DMS53 treated with DMSO at 0.1 percent for 48 hours (cell line): ENCODE results near the gene EFEMP2.
A peak's percentile ranks its signal among the peaks of the same experiment; 100 is the strongest.
"Not testable (repeated sequence)": the region's sequence is repeated elsewhere in the genome, so short reads cannot be mapped to it uniquely, and the experiment has no call there.

Source experiments
- DNase-seq: peaks from one replicate; lab custom pipeline; 2025; ENCODE audit not compliant: unreplicated experiment; lab: John Stamatoyannopoulos, UW

EFEMP2 gene

DNA sequence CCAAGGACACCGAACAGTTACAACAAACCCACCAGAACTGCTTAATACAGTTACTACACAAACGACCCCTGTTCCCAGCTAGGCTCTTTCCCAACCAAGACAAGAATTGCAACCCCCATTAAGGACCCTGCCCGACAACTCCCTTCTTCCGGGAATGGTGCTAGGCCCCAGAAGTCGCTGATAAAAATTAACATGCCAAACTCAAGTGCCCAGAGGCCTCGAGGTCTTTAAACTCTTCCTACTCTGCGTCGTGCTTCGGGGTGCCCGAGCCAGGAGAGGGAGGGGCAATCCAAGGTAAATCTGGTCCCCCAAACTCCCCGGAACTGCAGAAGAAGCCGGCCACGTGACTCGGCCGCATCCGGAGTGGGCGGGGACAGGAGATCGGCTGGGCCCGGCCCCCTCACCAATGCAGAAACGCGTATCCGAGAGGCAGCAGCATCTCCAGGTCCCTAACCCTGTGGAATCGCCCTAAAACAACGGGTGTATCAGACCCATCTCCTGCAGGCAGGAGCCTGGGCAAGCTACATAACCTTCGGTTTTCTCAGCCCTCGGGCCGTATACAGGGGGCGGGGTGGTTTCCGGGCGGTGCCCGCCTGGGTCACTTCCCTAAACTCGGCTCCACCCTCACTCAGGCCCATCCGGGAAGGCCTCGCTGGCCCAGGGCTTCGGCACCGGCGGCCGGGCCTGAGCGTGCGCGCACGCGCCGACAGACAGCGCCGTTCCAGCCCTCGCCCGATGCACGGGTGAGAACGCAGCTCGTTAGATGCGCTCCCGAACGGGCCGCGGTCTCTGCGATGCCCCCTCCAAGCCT, 15.7 kb downstream of the EFEMP2 start:
- peak; percentile 37 for DNase-seq

DNA sequence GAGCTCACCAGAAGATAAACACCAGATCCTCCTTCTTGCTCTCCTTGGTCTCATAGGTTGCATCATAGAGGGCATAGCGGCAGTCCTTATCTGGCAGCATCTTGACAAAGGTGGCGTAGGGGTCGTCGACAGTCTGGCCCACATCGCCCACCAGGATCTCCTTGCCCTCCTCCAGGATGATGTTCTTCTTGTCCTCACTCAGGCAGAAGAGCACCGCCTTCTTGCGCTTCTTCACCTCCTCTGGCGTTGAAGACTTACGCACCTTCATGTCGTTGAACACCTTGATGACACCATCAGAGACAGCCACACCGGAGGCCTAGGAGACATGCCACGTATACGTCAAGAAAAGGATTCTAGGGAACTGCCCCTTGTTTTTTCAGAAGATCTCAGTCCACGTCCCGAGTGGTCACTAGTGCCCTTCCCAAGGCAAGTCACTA, 16.7 kb downstream of the EFEMP2 start:
- no peak for DNase-seq

GRCh38 chr11:65854852-65855837, 17.5 kb downstream of the EFEMP2 start:
- DNase-seq, result no peak

DNA sequence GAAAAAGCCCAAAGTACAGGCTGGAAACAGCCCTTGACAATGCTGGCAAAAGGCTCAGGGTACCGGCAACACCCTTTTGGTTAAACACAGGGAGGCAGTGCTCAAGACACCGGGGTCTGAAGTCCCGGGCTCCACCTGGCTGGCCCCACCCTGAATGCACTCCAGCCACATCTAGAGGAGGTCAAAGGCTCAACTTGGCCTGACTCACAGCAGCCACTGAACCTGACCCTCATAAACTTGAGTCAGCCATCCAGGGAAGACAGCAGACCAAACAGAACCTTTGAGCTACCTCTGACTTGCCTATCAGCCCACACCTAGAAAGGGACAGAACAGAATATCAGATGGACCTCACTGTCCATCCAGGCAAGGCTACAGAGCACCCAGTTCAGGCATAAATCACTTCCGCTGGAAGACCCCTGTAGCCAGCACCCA, 18.4 kb downstream of the EFEMP2 start:
- no peak for DNase-seq

DNA sequence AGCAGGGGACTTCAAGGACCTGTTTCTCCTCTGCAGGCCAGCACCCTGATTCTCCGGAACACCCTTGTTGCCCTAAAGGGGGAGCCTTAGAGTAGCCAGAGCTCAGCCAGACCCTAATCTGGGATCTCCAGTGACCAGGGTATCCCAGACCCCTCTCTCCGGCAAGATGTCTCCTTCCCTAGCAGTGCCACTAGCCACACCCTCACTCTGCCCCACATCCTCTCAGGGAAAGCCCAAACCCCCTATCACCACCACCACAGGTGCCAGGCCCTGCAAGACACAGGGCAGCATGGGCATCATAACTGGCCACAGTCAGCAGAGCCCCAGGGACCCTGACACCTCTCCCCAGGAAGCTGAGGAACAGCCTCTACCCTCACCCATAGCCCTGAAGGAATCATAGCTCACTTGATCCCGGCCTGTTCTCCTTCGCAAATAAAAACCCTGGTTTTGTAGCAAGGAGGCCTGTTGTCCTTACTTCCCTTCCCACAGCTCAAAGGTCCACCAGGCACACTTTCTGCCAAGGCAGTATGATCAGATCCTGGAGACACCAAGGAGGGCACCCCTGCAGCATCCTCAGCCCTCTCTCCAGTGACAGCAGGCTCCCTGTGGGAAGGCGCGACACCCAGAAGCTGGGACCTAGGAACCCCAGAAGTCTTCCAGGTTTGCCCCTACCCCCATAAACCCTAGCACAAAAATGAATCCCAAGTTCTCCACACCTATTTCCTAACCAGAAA, 19.2 kb downstream of the EFEMP2 start:
- DNase-seq, result no peak

- no peak for DNase-seq
Observed at GRCh38 chr11:65852508-65853245, 19.9 kb downstream of the EFEMP2 start.

GRCh38 chr11:65851811-65852507, 20.6 kb downstream of the EFEMP2 start:
- DNase-seq, result no peak

- no peak for DNase-seq
Observed at GRCh38 chr11:65851083-65851579, 21.5 kb downstream of the EFEMP2 start.

GRCh38 chr11:65850217-65851082, 22.1 kb downstream of the EFEMP2 start:
- DNase-seq, result no peak

DNA sequence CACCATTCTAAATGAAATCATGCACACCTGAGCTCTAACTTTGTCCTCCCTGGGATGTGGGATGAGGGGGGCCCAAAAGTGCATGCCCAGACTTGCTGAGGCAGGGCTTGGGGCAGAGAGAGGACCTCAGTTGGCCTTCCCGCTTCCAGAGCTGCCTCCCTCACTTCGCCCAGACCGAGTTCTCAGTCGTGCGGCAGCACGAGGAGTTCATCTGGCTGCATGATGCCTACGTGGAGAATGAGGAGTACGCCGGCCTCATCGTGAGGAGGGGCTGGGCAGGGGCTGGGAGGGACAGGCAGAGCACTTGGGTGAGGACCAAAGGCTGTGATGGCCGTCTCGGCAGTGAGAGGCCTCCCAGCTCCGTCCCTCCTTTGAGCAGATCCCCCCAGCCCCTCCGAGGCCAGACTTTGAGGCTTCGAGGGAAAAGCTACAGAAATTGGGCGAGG, 22.8 kb downstream of the EFEMP2 start:
- no peak for DNase-seq

- no peak for DNase-seq
Observed at GRCh38 chr11:65849366-65849765, 23.2 kb downstream of the EFEMP2 start.

DNA sequence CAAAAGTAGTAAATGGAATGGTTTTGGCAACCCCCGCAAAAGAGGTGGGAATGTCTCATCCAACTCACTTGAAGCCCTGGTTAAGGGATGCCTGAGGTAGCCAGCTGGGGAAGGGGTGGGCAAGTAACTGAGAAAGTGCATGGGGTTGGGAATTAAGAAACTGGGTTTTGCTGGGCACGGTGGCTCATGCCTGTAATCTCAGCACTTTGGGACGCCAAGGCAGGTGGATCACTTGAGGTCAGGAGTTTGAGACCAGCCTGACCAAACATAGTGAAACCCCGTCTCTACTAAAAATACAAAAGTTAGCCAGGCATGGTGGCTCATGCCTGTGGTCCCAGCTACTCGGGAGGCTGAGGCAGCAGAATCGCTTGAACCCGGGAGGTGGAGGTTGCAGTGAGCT, 23.9 kb downstream of the EFEMP2 start:
- DNase-seq, result not testable (repeated sequence)

DNA sequence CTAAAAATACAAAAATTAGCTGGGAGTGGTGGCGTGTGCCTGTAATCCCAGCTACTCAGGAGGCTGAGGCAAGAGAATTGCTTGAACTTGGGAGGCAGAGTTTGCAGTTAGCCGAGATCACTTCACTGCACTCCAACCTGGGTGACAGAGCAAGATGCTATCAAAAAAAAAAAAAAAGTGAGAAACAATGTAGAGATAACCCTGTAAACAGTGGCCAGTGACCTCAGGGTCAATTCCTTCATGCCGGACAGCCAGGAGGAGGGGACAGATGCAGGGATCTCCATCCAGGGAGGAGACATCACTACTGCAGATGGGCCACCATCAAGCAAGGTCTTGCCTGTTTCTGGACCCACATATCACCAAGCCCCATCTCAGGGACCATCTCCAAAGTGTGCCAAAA, 24.9 kb downstream of the EFEMP2 start:
- DNase-seq, result no peak

- DNase-seq, result no peak
Observed at GRCh38 chr11:65844231-65844872, 28.2 kb downstream of the EFEMP2 start.

- no peak for DNase-seq
Observed at GRCh38 chr11:65843811-65844210, 28.8 kb downstream of the EFEMP2 start.

- no peak for DNase-seq
Observed at GRCh38 chr11:65842144-65842543, 30.5 kb downstream of the EFEMP2 start.

DNA sequence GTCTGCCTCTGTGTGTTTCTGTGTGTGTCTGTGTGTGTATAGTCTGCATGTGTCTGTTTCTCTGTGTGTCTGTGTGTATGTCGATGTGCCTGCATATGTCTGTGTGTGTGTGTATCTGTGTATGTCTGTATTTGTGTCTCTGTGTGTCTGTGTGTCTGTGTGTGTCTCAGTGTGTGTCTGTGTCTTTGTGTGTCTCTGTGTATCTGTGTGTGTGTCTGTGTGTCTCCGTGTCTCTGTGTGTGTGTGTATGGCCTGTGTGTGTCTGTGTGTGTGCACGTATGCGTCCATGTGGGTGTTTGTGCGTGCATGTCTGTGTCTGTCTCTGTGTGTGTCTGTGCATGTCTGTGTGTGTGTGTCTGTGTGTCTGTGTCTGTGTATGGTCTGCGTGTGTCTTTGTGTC, 38.4 kb downstream of the EFEMP2 start:
- no peak for DNase-seq
